Activated CD8-positive, alpha-beta memory T cell treated with anti-CD3 and anti-CD28 coated beads, Interleukin-2, amount 50 U/mL, for 24 hours (primary cell): ENCODE data around the gene POP4.

ENCODE experiments used
- DNase-seq: peaks from one replicate; pipeline ENCODE4 v3.0.0-alpha.2; 2020; ENCODE audit errors: extremely low read depth

Gene POP4

DNA sequence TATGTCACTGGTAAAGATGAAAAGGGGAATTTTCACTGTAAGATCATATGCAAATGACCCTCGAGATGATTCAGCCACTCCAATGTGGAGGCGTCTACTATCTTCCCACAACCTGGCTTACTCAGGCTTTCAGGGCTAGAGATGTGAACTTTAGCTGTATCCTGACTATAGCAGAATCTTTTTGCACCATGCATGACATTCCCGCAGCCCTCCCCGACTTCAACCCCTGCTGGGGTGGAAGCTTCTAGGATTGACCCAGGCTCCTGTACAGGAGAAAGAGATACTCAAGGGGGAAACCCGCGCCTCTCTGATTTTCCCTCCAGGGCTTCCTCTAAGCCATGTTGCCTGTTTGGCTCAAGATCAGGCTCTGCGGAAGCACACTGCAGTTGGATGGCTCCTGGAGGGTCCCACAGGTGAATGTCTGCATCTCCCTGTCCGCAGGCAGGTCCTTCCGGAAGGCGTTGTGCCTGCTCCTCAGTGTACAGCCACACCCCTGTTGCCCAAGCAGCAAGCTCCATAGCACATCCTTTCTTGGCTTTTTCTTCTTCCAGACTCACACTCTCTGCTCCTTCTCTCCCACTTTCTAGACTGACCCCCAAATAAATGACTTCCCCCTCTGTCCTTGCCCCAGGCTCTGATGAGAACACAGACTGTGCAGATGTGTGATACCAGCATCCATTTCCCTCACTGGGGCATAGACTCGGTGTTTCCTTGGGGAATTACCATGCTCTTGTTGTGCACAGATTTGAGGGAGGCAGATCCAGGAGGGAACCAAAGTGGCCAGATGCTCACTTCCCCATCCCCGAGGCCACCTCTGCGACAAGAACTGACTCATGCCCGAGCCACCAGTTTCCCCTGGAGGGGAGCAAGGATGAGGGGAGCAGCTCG, 29.1 kb upstream of the POP4 start:
- peak; percentile 7 for DNase-seq

DNA sequence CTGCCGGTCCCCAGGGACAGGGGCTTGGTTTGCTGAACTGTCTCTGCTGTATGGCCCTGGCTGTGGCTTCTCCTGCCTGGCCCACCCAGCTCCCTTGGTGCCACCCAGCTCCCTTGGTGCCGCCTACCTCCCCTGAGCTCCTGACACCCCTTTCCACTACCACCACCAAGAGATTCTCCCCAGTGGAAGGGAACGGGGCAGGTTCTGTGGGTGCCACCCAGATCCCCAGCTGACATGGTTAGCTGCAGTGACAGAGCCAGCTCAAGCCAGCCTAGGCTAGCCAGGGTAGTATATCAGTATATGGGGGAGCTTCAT, 28.5 kb upstream of the POP4 start:
- no peak for DNase-seq

- no peak for DNase-seq
These were observed 27.7 kb upstream of the POP4 start for GRCh38 chr19:29578349-29578748.

- DNase-seq, result no peak
These were observed 26.7 kb upstream of the POP4 start for GRCh38 chr19:29579308-29579910.

DNA sequence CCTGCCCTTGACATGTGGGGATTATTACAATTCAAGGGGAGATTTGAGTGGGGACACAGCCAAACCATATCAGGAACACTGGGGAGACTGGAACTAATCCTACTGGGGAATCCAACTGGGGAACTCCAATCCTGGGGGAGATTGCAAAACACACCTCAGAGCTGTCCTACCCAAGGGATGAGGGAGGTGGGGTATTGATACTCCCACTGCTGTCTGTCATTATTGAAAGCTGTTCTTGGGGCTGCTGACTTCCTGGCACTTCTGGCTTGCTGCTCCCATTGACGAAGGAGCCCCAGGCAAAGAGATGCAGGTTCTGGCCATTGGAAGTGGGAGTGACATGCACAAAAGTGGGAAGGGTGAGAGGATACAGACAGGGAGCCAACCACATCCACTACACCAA, 24.7 kb upstream of the POP4 start:
- no peak for DNase-seq

DNA sequence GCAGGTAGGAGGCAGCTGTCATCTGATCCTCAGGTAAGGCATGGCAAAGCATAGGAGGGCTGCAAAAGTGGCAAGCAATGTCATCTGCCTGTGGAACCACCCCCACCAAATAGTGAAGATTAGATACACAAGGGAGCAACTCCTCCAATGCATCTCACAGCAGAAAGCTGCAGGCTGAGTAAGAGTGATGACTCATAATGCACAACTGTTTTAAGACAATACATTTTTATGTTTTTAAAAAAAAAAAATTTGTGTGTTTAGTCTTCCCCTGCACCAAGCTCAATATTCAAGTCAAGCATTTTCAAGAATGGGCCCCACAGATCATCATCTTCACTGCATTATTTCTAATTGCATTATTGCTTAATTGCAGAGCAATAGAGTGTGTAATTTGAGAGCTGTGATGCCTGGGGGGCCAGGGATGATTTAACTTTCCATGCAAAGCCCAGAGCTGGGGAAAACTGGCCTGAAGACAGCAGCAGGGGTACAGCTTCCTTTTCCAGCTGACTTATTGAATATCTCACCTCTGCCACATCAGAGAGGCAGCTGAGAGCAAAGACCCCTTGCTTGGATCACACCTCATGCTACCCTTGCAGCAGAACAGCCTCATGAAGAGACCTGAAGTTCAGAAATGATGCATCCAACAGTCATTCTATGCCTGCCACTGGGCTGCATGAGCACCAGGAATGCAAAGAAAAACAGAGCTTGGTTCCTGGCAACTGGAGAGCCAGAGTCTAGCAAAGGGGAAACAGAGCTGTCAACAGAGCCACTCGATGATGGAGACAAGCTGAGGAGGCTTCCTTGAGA, 22.7 kb upstream of the POP4 start:
- no peak for DNase-seq

DNA sequence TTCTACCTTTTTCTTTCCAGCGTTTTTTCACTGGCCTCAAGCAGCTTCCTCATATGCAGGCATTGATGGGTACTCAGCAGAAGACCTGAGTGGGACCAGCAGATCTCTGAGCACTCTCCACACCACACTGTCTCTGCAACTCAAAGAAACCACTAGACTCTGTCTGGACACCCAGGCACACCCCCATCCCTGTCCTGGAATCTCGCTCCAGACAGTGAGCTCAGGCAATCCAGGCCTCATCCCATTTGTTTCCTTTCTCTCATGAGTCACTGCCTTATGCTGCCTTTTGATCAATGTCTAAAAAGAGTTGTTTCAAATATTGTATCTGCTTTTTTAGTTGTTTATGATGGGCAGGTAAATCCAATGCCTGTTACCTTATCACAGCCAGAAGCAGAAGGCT, 19.7 kb upstream of the POP4 start:
- DNase-seq, result no peak

DNA sequence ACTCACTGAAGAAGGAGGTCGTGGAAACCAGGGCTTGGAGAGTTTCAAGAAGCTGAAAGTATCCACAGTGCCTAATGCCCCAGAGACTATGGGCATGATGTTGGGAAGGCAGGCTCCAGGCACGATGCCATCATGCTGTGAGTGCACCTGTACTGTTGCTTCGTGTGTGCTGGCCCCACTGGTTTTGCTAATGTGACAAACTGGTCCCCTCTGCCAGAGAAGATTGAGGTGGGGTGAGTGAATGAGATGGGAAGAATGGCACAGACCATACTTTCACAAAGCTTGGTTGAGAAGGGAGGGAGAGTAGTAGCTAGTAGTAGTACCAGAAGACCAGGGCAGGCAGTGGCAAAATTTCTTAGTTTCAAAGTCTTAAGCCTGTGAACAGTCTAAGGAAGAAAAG, 19.0 kb upstream of the POP4 start:
- DNase-seq, result no peak

- DNase-seq, result peak; percentile 42
These were observed 18.5 kb upstream of the POP4 start for GRCh38 chr19:29587518-29587986.

DNA sequence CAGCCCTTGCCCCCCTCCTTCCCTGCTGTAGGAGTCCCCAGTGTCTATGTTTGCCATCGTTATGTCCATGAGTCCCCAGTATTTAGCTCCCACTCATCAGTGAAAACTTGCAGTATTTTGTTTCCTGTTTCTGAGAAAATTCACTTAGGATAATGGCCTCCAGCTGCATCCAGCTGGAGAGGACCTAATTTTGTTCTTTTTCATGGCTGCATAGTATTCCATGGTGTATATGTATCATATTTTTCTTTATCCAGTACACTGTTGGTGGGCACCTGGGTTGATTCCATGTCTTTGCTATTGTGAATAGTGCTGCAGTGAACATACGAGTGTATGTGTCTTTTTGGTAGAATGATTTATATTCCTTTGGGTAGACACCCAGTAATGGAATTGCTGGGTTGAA, 18.0 kb upstream of the POP4 start:
- no peak for DNase-seq

- DNase-seq, result no peak
These were observed 15.8 kb upstream of the POP4 start for GRCh38 chr19:29590278-29590677.

GRCh38 chr19:29591670-29592069, 14.4 kb upstream of the POP4 start:
- no peak for DNase-seq

- DNase-seq, result no peak
These were observed 12.2 kb upstream of the POP4 start for GRCh38 chr19:29593869-29594268.

- DNase-seq, result no peak
These were observed 9.9 kb upstream of the POP4 start for GRCh38 chr19:29596080-29596727.

DNA sequence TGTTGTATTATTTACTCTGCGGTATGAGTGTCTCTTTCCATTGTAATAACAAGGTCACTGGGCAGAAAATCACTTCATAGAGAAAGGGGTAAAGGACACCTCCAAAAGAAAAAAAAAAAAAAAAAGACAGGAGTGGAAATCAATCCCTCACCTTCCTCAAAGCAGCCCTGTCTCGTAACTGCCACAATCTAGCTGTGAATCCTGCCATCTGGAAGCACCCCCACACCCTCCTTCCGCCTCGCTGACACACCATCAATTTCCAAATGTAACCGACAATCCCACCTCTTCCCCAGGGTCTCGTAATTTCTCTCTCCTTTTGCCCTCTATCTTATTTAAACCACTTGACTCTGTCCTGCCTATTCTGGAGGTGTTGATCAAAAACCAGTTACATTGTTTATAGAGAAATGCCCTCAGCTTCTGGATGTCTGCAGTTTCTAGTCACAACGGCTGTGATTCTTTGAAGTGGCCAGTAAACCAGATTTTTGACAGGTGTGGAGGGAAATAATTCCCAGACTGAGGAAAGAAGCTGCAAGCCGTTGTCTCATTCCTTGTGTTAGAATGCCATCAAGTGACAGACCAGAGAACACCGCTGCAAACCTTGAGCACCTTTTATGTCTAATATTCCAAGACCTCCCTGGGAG, 9.1 kb upstream of the POP4 start:
- DNase-seq, result no peak

- DNase-seq, result no peak
These were observed 8.0 kb upstream of the POP4 start for GRCh38 chr19:29598036-29598435.

DNA sequence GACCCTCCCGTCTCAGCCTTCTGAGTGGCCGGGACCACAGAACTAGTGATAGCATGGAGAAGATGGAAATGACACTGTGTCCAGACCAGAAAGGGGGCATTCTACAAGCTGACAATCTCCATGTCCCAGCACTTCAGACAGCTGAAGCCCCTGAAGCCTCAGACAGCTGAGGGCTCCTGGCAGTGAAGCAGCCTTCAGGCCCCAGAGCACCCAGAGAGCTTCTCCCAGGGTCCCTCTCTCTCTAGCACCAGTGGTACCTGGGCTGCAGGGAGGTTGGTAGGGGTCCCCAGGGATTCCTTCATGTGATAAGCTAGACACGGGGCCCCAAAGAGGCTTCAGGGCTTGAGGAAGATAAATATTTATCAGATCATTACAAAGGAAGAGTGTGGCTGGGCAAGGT, 7.6 kb upstream of the POP4 start:
- DNase-seq, result no peak

DNA sequence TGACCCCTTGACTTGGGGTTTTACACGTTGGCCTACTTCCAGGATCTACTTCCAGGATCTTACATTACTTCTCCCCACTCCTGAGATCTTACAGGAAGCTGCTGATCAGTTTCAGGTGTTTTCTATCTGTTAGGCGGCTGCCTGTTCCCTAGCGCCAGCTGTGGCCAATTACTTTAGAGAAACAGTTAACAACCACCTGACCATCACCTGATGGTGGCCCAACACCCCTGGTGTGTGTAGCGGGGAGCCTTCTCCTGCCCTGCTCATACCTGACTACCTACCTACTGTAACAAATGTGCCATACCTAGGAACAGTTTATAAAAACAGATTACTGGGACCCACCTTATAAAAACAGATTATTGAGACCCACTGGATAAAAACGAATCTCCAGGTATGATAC, 2.8 kb upstream of the POP4 start:
- DNase-seq, result no peak

DNA sequence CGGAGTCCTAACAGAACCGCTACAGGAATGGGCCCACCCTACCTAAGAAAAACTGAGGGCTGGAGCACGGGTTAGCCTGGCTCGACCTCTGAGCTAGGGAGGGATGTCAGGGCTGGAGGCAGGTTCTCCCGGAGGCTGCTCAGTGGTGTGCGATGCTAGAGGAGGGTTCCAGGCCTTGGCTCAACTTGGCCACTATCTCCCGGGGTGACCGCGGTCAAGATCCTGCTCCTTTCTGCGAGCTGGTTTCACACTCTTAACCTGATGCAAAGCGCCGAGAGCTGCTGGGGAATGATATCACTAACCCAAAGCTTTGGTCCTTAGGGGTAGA, 301 bp downstream of the POP4 start:
- no peak for DNase-seq

GRCh38 chr19:29609636-29610035, 3.6 kb downstream of the POP4 start:
- DNase-seq, result no peak

DNA sequence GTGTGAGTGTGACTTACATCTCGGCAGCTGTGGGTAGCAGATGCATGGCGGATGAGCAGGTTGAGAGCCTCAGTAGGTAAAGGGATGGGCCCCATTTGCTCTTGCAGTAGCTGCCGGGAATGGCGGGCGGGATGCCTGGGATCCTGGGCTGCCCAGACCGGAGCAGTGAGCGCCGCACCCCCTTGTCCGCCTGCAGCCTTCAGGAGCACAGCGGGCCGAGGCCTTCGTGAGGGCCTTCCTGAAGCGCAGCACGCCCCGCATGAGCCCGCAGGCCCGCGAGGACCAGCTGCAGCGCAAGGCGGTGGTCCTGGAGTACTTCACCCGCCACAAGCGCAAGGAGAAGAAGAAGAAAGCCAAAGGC, 4.1 kb downstream of the POP4 start:
- DNase-seq, result no peak
